GM23248 (cell line): ENCODE data around the gene AOC2.

Experiments used
- EZH2 ChIP-seq: fragments of 200-600 bp; sonication (generic); IDR thresholded peaks from 2 replicates; pipeline ENCODE4 v1.6.1; 2018; ENCODE audit warnings: antibody characterized with exemption, mild to moderate bottlenecking; ENCODE audit not compliant: insufficient read depth, poor library complexity, severe bottlenecking
- EZH2phosphoT487 ChIP-seq: fragments of 200-600 bp; sonication (generic); IDR thresholded peaks from 2 replicates; pipeline ENCODE4 v1.6.1; 2018; ENCODE audit warnings: antibody characterized with exemption, moderate library complexity, mild to moderate bottlenecking, low read depth; ENCODE audit not compliant: insufficient read depth

GRCh38 chr17:42821176-42821575 lies 23.2 kb upstream of the AOC2 start:
- no peak for TF ChIP-seq EZH2
- no peak for TF ChIP-seq EZH2phosphoT487
